ENCODE results near the gene GLYATL1.
"Not testable (repeated sequence)": the region's sequence is repeated elsewhere in the genome, so short reads cannot be mapped to it uniquely, and the experiment has no call there.

GLYATL1 gene

GRCh38 chr11:59000003-59000402 lies 60.7 kb downstream of the GLYATL1 start:
- DNase-seq: no peak

DNA sequence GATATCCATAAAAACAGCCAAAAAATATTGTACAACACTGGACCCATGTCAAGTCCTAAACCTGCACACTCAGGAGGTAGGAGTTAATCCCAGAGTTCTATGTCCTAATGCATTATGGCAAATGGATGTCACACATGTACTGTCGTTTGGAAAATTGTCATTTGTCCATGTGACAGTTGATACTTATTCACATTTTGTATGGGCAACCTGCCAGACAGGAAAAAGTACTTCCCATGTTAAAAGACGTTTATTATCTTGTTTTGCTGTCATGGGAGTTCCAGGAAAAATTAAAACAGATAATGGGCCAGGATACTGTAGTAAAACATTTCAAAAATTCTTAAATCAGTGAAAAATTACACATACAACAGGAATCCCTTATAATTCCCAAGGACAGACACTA lies 62.7 kb downstream of the GLYATL1 start:
- not testable (repeated sequence) for DNase-seq

Measured in NCI-H2081 treated with DMSO at 0.1 percent for 48 hours (cell line).